Transverse colon (tissue), 4 donors: ENCODE measurements around the gene ABCA8. TPM values are rescaled to one million over a fixed set of nuclear protein-coding genes. Genes with fewer than 3 reads are reported as not detected.

ENCODE experiments used
- DNase-seq: peaks from one replicate; pipeline ENCODE4 v3.0.0-alpha.2; 2019
- H3K27ac ChIP-seq, 4 donors: fragments of 200-600 bp; sonication (generic); 2 replicates each; pipeline ENCODE4 v1.5.1; 2016 to 2018; ENCODE audit warnings: inconsistent platforms in 4 of 4
- H3K27me3 ChIP-seq: fragments of 200-600 bp; sonication (generic); 2 replicates; pipeline ENCODE4 v1.5.1; 2017; ENCODE audit warnings: inconsistent platforms
- H3K36me3 ChIP-seq, 4 donors: fragments of 200-600 bp; sonication (generic); 2 replicates each; pipeline ENCODE4 v1.5.1; 2017 to 2019; ENCODE audit warnings: inconsistent platforms in 4 of 4
- H3K4me1 ChIP-seq, 4 donors: fragments of 200-600 bp; sonication (generic); 2 replicates each; pipeline ENCODE4 v1.5.1; 2017 to 2020; ENCODE audit warnings: inconsistent platforms in 4 of 4
- H3K4me3 ChIP-seq, 4 donors: fragments of 200-600 bp; sonication (generic); 1 replicate in 1 of 4; 2 replicates in 3 of 4; pipeline versions ENCODE4 v1.5.1 to v1.6.1; 2017 to 2019; ENCODE audit warnings: inconsistent platforms in 4 of 4
- H3K9me3 ChIP-seq, 2 donors: fragments of 200-600 bp; sonication (generic); 2 replicates each; pipeline ENCODE4 v1.5.1; 2017 to 2019; ENCODE audit warnings: inconsistent platforms in 2 of 2
- EP300 ChIP-seq: sonication (generic); formaldehyde crosslinking; IDR thresholded peaks from one replicate; pipeline ENCODE4 v1.6.1; 2017; ENCODE audit warnings: antibody characterized with exemption, low read depth
- POLR2A ChIP-seq: fragments of 450-650 bp; IDR thresholded peaks from one replicate; pipeline ENCODE4 v1.6.1; 2016; ENCODE audit warnings: antibody characterized with exemption, mild to moderate bottlenecking, moderate library complexity
- POLR2AphosphoS5 ChIP-seq, 3 donors: sonication (generic); formaldehyde crosslinking; IDR thresholded peaks; one replicate each; pipeline ENCODE4 v1.6.1; 2016; ENCODE audit warnings: antibody characterized with exemption in 3 of 3
- WGBS, 2 donors: methylation state at CpG; one replicate each; pipeline ENCODE4 v1.1.5; 2018; ENCODE audit warnings: low coverage in 1 of 2; 5-methylcytosine and 5-hydroxymethylcytosine counted together
- in situ Hi-C, 4 donors: fragments of 200-750 bp; cut with MboI; loops; one replicate each; pipeline versions ENCODE4 v1.15.0 to v1.15.1; 2017; ENCODE audit warnings: low sequenced_read_pairs in 3 of 4, low pct_ligation_motif_present in 1 of 4, low pct_unique_long_range_greater_than_20kb in 1 of 4
- intact Hi-C: fragments of 100-400 bp; cut with DNase I; formaldehyde crosslinking; loops from one replicate; pipeline ENCODE4 v1.15.1; 2023; ENCODE audit warnings: low total_unique reads
- total RNA-seq, 4 donors: library from RNA; depleted of rRNA; stranded (reverse); fragments of >200 nt; gene quantifications; one replicate each; pipeline ENCODE4 v1.1.0, GENCODE V29; 2016
- TF ChIP-seq, protein P1 (sequence below), 5 experiments: fragments of 200-600 bp in 3 of 5; fragments of 450-650 bp in 2 of 5; sonication (generic) in 3 of 5; IDR thresholded peaks; 1 replicate in 2 of 5; 2 replicates in 3 of 5; pipeline ENCODE4 v1.5.1; 2016 to 2017; ENCODE audit warnings: antibody characterized with exemption in 5 of 5, inconsistent platforms in 3 of 5, mild to moderate bottlenecking in 2 of 5, moderate library complexity in 1 of 5

The ABCA8 gene
- total RNA-seq, 4 donors from 2014 or later = 14.7 to 42.6 (median 26.3) TPM

DNA sequence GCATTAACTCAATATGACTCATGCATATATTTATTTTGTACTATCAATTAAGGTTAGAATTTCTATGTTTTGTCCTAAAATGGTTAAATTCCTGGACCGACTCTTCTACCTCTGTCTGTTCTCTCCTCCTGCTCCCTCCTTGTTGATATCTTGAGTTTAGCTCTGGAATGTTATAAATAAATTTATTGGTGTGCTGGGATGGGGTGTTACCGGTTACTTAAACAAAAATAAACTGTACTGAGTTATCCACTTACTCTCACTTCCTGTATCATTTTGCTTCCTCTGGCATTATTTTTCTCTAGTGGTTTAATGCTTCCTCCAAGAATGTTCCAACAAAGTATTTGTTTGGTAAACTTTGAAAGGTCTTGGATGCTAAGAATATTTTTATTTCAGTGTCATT lies 120.1 kb downstream of the ABCA8 start:
- peaks cover 0 to 3% (median 0%) of the 10 kb centered on the region in 4 donors for H3K4me1 ChIP-seq
- H3K9me3 ChIP-seq = no peaks in the 10 kb centered on the region
- TF ChIP-seq POLR2A (no peak), EP300 (no peak), POLR2AphosphoS5 (IDR thresholded peaks at IDR 0.05) (no peak)
- TF ChIP-seq, protein P1, sequence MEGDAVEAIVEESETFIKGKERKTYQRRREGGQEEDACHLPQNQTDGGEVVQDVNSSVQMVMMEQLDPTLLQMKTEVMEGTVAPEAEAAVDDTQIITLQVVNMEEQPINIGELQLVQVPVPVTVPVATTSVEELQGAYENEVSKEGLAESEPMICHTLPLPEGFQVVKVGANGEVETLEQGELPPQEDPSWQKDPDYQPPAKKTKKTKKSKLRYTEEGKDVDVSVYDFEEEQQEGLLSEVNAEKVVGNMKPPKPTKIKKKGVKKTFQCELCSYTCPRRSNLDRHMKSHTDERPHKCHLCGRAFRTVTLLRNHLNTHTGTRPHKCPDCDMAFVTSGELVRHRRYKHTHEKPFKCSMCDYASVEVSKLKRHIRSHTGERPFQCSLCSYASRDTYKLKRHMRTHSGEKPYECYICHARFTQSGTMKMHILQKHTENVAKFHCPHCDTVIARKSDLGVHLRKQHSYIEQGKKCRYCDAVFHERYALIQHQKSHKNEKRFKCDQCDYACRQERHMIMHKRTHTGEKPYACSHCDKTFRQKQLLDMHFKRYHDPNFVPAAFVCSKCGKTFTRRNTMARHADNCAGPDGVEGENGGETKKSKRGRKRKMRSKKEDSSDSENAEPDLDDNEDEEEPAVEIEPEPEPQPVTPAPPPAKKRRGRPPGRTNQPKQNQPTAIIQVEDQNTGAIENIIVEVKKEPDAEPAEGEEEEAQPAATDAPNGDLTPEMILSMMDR (IDR thresholded peaks at IDR 0.05) = no peak
- peak overlapping the region in 2 of 4 donors; percentile 41 to 45 for H3K27ac ChIP-seq
- intact Hi-C loops (no loop called here), in situ Hi-C loops (no loop called here)
- no peaks in the 10 kb centered on the region for H3K36me3 ChIP-seq
- no peaks in the 10 kb centered on the region for H3K27me3 ChIP-seq
- DNase-seq = no peak
- H3K4me3 ChIP-seq = no peak overlapping the region
- WGBS, 2 donors = 37 to 41% methylated on average over 2 of the region's 2 CpGs

DNA sequence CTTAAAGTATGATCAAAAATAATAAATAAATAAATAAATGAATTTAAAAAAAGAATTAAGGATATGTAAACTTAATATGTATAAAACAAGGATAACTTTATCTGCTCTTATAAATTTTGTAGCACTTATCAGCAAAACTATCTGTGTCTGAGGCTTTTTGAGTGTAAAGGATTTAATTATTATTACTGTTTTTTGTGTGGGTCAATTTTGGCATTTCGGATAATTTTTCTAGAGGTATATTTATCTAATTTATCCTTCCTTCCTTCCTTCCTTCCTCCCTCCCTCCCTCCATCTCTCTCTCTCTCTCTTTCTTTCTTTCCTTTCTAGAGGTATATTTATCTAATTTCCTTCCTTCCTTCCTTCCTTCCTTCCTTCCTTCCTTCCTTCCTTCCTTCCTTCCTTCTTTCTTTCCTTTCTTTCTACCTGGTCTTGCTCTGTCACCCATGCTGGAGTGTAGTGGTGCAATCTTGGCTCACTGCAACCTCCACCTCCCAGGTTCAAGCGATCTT lies 120.8 kb downstream of the ABCA8 start:
- no peaks in the 10 kb centered on the region for H3K27me3 ChIP-seq
- peaks cover 0 to 3% (median 0%) of the 10 kb centered on the region in 4 donors for H3K4me1 ChIP-seq
- no peaks in the 10 kb centered on the region for H3K36me3 ChIP-seq
- intact Hi-C loops = no loop called here
- H3K9me3 ChIP-seq = no peaks in the 10 kb centered on the region
- in situ Hi-C loops = no loop called here
- TF ChIP-seq POLR2A (no peak), POLR2AphosphoS5 (IDR thresholded peaks at IDR 0.05) (no peak), EP300 (no peak)
- TF ChIP-seq, protein P1 (IDR thresholded peaks at IDR 0.05) = no peak
- H3K4me3 ChIP-seq = no peak overlapping the region
- DNase-seq = no peak
- H3K27ac ChIP-seq = peak overlapping the region in 2 of 4 donors; percentile 41 to 45
- 92 to 97% methylated on average over 1 to 2 of the region's 2 CpGs for WGBS, 2 donors

DNA sequence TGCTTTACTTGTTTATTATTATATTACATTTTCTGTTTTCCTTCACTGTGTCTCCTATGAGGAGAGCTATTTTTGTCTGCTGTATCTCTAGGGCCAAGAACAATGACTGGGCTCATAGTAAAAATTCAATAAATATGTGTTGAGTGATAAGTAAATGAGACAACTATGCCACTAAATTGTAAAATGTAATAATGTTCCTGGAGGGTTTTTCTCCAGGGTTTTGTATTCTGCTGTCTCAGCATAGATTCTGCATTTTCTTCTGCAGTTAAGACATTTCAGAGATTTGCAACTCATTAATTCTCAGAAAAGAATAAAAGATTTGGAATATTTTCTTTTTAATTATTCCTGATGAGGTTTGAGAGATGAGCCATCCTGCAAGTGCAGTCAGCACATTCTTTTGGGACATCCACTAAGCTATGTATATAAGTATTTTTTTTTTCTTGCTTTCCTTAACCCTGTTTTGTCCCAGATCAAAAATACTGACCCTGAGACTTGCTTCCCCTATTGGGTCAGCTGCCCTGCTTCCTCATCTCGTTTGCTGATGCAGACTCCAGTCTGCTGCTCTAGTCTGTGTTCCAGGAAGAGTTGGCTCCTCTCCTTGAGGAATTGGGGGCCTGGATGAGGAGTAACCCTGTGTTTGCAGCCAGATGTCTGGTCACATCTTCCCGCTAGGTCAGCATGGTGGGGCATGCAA lies 122.9 kb downstream of the ABCA8 start:
- Histone ChIP-seq H3K9me3 (no peaks in the 10 kb centered on the region), H3K4me1 (peaks cover 0 to 3% (median 0%) of the 10 kb centered on the region in 4 donors), H3K27me3 (no peaks in the 10 kb centered on the region), H3K27ac (no peak overlapping the region), H3K36me3 (no peaks in the 10 kb centered on the region), H3K4me3 (no peak overlapping the region)
- TF ChIP-seq, protein P1 (IDR thresholded peaks at IDR 0.05) = no peak
- TF ChIP-seq POLR2A (no peak), POLR2AphosphoS5 (IDR thresholded peaks at IDR 0.05) (no peak), EP300 (no peak)
- peak; percentile 12 for DNase-seq
- 48% methylated on average over 2 of the region's 2 CpGs; no CpG with 5 or more reads in 1 of the 2 donors for WGBS, 2 donors
- in situ Hi-C loops = no loop called here
- intact Hi-C loops = no loop called here

DNA sequence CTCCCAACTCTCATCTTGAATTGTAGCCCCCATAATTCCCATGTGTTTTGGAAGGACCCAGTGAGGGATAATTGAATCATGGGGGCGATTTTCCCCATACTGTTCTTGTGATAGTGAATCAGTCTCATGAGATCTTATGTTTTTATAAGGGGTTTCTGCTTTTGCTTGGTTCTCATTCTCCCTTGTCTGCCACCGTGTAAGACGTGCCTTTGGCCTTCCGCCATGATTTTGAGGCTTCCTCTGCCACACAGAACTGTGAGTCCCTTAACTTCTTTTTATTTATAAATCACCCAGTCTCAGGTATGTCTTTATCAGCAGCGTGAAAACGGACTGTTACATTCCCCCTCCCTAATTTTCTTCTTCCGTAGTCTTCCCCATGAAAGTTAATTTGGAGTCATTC lies 124.0 kb downstream of the ABCA8 start:
- Histone ChIP-seq H3K4me1 (peaks cover 0 to 3% (median 0%) of the 10 kb centered on the region in 4 donors), H3K9me3 (no peaks in the 10 kb centered on the region), H3K36me3 (no peaks in the 10 kb centered on the region), H3K4me3 (no peak overlapping the region), H3K27ac (no peak overlapping the region), H3K27me3 (no peaks in the 10 kb centered on the region)
- 82 to 85% methylated on average over 7 of the region's 7 CpGs for WGBS, 2 donors
- no peak for DNase-seq
- in situ Hi-C loops (no loop called here), intact Hi-C loops (no loop called here)
- TF ChIP-seq, protein P1 (IDR thresholded peaks at IDR 0.05) = no peak
- no peak for TF ChIP-seq POLR2AphosphoS5 (IDR thresholded peaks at IDR 0.05)
- no peak for TF ChIP-seq POLR2A
- TF ChIP-seq EP300 = no peak
